Upper lobe of right lung (tissue), 1 donor: ENCODE measurements around the gene LIN37. TPM values are rescaled to one million over a fixed set of nuclear protein-coding genes. Genes with fewer than 3 reads are reported as not detected.

Experiments
- ATAC-seq: fragments of 200-7000 bp; cut with Tn5 transposase; one replicate; pipeline ENCODE4 v1.9.1; 2020; ENCODE audit warnings: mild to moderate bottlenecking, moderate library complexity
- DNase-seq: peaks from one replicate; pipeline ENCODE4 v3.0.0-alpha.2; 2020
- H3K27ac ChIP-seq: fragments of 200-600 bp; one replicate; pipeline ENCODE4 v1.8.0; 2022
- H3K27me3 ChIP-seq: fragments of 200-600 bp; one replicate; pipeline ENCODE4 v1.8.0; 2022; ENCODE audit warnings: mild to moderate bottlenecking
- H3K36me3 ChIP-seq: fragments of 200-600 bp; one replicate; pipeline ENCODE4 v1.8.0; 2022
- H3K4me1 ChIP-seq: fragments of 200-600 bp; one replicate; pipeline ENCODE4 v1.8.0; 2022
- H3K4me3 ChIP-seq: fragments of 200-600 bp; one replicate; pipeline ENCODE4 v1.8.0; 2022; ENCODE audit warnings: mild to moderate bottlenecking
- H3K9me3 ChIP-seq: fragments of 200-600 bp; one replicate; pipeline ENCODE4 v1.8.0; 2022
- CTCF ChIP-seq: fragments of 200-600 bp; IDR thresholded peaks from one replicate; pipeline ENCODE4 v1.8.0; 2022; ENCODE audit warnings: antibody characterized with exemption
- intact Hi-C: fragments of 100-400 bp; cut with DNase I; formaldehyde crosslinking; loops from one replicate; pipeline ENCODE4 v1.11.0; 2022
- total RNA-seq: library from RNA; stranded (reverse); fragmentation: NEBNext Ultra II Directional; extraction: Animal tissue kit (Norgen Biotek cat#: 25700); gene quantifications from one replicate; pipeline ENCODE4 v1.2.1, GENCODE V29; 2021
- donor health status: DM: no; HTN: yes; CAD: no; lungs with severe emphysema.

Gene LIN37
- total RNA-seq, 1 donor from 2014 or later = 11.3 TPM

GRCh38 chr19:35719402-35720162 is 28.8 kb upstream of the LIN37 start:
- H3K27ac ChIP-seq = no peak overlapping the region
- no peak for ATAC-seq
- intact Hi-C loops = no loop called here

GRCh38 chr19:35720163-35720524 is 28.2 kb upstream of the LIN37 start:
- no peak overlapping the region for H3K27ac ChIP-seq
- ATAC-seq (no peak), DNase-seq (no peak)
- peaks cover 24% of the 10 kb centered on the region for H3K4me1 ChIP-seq
- H3K27me3 ChIP-seq = no peaks in the 10 kb centered on the region
- intact Hi-C loops = no loop called here
- H3K4me3 ChIP-seq = no peak overlapping the region
- TF ChIP-seq CTCF = no peak
- no peaks in the 10 kb centered on the region for H3K9me3 ChIP-seq
- H3K36me3 ChIP-seq = peaks cover 49% of the 10 kb centered on the region

More at GRCh38 chr19:35719402-35720162, 28.8 kb upstream of the LIN37 start:
- no peak for TF ChIP-seq CTCF
- H3K36me3 ChIP-seq = peaks cover 44% of the 10 kb centered on the region
- peaks cover 24% of the 10 kb centered on the region for H3K4me1 ChIP-seq
- DNase-seq = no peak
- no peaks in the 10 kb centered on the region for H3K9me3 ChIP-seq
- peak overlapping the region; percentile 78 for H3K4me3 ChIP-seq
- no peaks in the 10 kb centered on the region for H3K27me3 ChIP-seq

GRCh38 chr19:35720648-35721047 is 27.7 kb upstream of the LIN37 start:
- Histone ChIP-seq H3K9me3 (no peaks in the 10 kb centered on the region), H3K27ac (no peak overlapping the region), H3K4me3 (no peak overlapping the region), H3K36me3 (peaks cover 54% of the 10 kb centered on the region), H3K27me3 (no peaks in the 10 kb centered on the region), H3K4me1 (peaks cover 20% of the 10 kb centered on the region)
- no peak for TF ChIP-seq CTCF
- intact Hi-C loops = no loop called here
- ATAC-seq = no peak
- DNase-seq = no peak

GRCh38 chr19:35721374-35721773 is 27.0 kb upstream of the LIN37 start:
- peaks cover 12% of the 10 kb centered on the region for H3K4me1 ChIP-seq
- intact Hi-C loops = no loop called here
- DNase-seq (no peak), ATAC-seq (no peak)
- no peaks in the 10 kb centered on the region for H3K9me3 ChIP-seq
- TF ChIP-seq CTCF = no peak
- H3K27ac ChIP-seq = no peak overlapping the region
- H3K36me3 ChIP-seq = peaks cover 62% of the 10 kb centered on the region
- no peak overlapping the region for H3K4me3 ChIP-seq
- no peaks in the 10 kb centered on the region for H3K27me3 ChIP-seq

- no peak for DNase-seq
- Histone ChIP-seq H3K4me1 (peaks cover 11% of the 10 kb centered on the region), H3K4me3 (no peak overlapping the region), H3K27ac (no peak overlapping the region), H3K36me3 (peaks cover 72% of the 10 kb centered on the region), H3K27me3 (no peaks in the 10 kb centered on the region), H3K9me3 (no peaks in the 10 kb centered on the region)
- TF ChIP-seq CTCF = no peak
- intact Hi-C loops = no loop called here
- no peak for ATAC-seq
Observed at GRCh38 chr19:35722461-35722860, 25.9 kb upstream of the LIN37 start.
